ENCODE measurements around the gene CES3.

DNA sequence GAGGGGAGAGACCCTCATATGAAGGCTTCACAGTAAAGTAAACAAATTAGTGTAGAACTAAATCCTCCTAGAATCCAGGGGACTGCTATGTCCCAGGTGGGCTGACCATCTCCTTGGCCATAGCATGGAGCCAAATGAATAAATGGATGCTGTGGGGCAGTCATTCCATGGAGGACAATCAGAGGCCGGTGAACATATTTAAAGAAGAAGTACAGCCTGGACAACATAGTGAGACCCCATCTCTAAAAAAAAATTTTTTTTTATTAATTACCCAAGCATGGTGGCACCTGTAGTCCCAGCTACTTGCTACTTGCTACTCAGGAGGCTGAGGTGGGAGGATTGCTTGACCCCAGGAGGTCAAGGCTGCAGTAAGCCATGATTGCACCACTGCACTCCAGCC, 62.6 kb downstream of the CES3 start:
- TF ChIP-seq, protein P1, sequence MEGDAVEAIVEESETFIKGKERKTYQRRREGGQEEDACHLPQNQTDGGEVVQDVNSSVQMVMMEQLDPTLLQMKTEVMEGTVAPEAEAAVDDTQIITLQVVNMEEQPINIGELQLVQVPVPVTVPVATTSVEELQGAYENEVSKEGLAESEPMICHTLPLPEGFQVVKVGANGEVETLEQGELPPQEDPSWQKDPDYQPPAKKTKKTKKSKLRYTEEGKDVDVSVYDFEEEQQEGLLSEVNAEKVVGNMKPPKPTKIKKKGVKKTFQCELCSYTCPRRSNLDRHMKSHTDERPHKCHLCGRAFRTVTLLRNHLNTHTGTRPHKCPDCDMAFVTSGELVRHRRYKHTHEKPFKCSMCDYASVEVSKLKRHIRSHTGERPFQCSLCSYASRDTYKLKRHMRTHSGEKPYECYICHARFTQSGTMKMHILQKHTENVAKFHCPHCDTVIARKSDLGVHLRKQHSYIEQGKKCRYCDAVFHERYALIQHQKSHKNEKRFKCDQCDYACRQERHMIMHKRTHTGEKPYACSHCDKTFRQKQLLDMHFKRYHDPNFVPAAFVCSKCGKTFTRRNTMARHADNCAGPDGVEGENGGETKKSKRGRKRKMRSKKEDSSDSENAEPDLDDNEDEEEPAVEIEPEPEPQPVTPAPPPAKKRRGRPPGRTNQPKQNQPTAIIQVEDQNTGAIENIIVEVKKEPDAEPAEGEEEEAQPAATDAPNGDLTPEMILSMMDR (IDR thresholded peaks at IDR 0.05), result no peak
- TF ChIP-seq POLR2A (IDR thresholded peaks at IDR 0.05), result no peak
